ENCODE data around the gene ARF3. TPM values are rescaled to one million over a fixed set of nuclear protein-coding genes. Genes with fewer than 3 reads are reported as not detected.

The ARF3 gene
- total RNA-seq, 1 experiment from 2014 or later = 256 TPM

DNA sequence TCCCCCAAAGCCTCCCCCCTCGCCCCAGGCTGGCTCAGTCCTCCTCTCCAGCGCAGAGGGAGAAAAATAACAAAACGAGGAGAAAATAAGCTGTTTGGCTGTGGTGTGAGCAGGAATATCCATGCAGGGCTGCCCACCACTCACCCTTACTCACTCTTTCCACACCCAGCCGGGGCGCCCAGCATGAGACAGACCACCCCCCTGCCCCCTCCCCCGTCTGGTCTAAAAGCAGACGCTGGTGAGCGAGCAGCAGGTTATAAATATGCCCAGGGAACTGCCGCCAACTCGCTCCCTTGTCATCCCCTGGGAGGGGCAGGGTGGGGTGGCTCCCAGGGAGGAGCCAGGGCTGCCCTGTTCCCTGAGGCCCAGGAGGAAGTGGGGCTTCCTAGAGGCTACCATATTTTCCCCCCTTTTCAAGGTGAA is 28.2 kb upstream of the ARF3 start:
- Mint-ChIP-seq H3K4me3 (no peak overlapping the region), H3K36me3 (no peaks in the 10 kb centered on the region), H3K4me1 (peaks cover 12% of the 10 kb centered on the region), H3K27me3 (ENCODE audit: low read depth) (peaks cover 97% of the 10 kb centered on the region), H3K27ac (no peak overlapping the region), H3K9me3 (no peaks in the 10 kb centered on the region)
- TF ChIP-seq TEAD1 (CRISPR knock-in tag; IDR thresholded peaks at IDR 0.05) (no peak), ZNF671 (CRISPR knock-in tag; IDR thresholded peaks at IDR 0.05) (no peak), TCF7 (CRISPR knock-in tag; IDR thresholded peaks at IDR 0.05; ENCODE audit: low read depth) (no peak)
- TF ChIP-seq, protein P1, sequence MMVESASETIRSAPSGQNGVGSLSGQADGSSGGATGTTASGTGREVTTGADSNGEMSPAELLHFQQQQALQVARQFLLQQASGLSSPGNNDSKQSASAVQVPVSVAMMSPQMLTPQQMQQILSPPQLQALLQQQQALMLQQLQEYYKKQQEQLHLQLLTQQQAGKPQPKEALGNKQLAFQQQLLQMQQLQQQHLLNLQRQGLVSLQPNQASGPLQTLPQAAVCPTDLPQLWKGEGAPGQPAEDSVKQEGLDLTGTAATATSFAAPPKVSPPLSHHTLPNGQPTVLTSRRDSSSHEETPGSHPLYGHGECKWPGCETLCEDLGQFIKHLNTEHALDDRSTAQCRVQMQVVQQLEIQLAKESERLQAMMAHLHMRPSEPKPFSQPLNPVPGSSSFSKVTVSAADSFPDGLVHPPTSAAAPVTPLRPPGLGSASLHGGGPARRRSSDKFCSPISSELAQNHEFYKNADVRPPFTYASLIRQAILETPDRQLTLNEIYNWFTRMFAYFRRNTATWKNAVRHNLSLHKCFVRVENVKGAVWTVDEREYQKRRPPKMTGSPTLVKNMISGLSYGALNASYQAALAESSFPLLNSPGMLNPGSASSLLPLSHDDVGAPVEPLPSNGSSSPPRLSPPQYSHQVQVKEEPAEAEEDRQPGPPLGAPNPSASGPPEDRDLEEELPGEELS (CRISPR knock-in tag; IDR thresholded peaks at IDR 0.05) = no peak
- POLR2A ChIA-PET = no interaction called here
- ATAC-seq = no peak
- DNase-seq (ENCODE audit: low spot score) = no peak
- CTCF ChIA-PET = interaction anchor here (0.8 to 10.3 kb wide), 3 partner anchors 9 to 132 kb away, joined by 3 to 164 read pairs (median 4); partner anchors contain the start of gene WNT10B

DNA sequence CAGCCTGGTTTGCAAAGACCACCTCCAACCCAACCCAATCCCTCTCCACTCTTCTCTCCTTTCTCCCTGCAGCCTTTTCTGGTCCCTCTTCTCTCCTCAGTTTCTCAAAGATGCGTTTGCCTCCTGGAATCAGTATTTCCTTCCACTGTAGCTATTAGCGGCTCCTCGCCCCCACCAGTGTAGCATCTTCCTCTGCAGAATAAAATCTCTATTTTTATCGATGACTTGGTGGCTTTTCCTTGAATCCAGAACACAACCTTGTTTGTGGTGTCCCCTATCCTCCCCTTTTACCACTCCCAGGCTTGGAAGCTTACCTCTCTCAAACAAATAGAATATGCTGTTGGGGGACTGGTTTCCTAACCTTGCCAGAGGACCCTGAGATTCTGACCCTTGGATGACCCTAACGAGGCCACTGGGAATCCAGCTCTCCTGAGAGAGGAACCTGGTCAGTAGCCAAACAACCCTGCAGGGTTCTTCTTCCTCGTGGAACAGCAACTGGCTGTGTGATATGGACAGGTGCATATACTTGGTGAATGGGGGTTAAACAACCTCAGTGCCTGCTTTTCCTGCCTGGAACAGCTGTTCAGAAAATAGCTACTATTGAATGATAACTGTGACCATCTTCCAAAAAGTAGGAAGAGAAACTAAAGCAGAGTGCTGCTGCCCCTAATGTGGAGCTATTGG is 25.3 kb upstream of the ARF3 start:
- Mint-ChIP-seq H3K27me3 (ENCODE audit: low read depth) (peaks cover 98% of the 10 kb centered on the region), H3K36me3 (no peaks in the 10 kb centered on the region), H3K4me3 (peak overlapping the region; percentile 68), H3K27ac (no peak overlapping the region), H3K9me3 (no peaks in the 10 kb centered on the region), H3K4me1 (peaks cover 31% of the 10 kb centered on the region)
- no peak for TF ChIP-seq ETV6 (CRISPR knock-in tag; IDR thresholded peaks at IDR 0.05)
- TF ChIP-seq, protein P2, sequence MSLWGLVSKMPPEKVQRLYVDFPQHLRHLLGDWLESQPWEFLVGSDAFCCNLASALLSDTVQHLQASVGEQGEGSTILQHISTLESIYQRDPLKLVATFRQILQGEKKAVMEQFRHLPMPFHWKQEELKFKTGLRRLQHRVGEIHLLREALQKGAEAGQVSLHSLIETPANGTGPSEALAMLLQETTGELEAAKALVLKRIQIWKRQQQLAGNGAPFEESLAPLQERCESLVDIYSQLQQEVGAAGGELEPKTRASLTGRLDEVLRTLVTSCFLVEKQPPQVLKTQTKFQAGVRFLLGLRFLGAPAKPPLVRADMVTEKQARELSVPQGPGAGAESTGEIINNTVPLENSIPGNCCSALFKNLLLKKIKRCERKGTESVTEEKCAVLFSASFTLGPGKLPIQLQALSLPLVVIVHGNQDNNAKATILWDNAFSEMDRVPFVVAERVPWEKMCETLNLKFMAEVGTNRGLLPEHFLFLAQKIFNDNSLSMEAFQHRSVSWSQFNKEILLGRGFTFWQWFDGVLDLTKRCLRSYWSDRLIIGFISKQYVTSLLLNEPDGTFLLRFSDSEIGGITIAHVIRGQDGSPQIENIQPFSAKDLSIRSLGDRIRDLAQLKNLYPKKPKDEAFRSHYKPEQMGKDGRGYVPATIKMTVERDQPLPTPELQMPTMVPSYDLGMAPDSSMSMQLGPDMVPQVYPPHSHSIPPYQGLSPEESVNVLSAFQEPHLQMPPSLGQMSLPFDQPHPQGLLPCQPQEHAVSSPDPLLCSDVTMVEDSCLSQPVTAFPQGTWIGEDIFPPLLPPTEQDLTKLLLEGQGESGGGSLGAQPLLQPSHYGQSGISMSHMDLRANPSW (CRISPR knock-in tag; conservative IDR thresholded peaks at IDR 0.05; ENCODE audit: low read depth) = no peak
- no peak for TF ChIP-seq NFE2L1 (CRISPR knock-in tag; IDR thresholded peaks at IDR 0.05)
- TF ChIP-seq ELF4 (CRISPR knock-in tag; IDR thresholded peaks at IDR 0.05; ENCODE audit: low read depth) = no peak
- TF ChIP-seq OVOL2 (CRISPR knock-in tag; IDR thresholded peaks at IDR 0.05; ENCODE audit: borderline replicate concordance) = no peak
- no peak for TF ChIP-seq JUN (CRISPR knock-in tag; IDR thresholded peaks at IDR 0.05)
- TF ChIP-seq, protein P3, sequence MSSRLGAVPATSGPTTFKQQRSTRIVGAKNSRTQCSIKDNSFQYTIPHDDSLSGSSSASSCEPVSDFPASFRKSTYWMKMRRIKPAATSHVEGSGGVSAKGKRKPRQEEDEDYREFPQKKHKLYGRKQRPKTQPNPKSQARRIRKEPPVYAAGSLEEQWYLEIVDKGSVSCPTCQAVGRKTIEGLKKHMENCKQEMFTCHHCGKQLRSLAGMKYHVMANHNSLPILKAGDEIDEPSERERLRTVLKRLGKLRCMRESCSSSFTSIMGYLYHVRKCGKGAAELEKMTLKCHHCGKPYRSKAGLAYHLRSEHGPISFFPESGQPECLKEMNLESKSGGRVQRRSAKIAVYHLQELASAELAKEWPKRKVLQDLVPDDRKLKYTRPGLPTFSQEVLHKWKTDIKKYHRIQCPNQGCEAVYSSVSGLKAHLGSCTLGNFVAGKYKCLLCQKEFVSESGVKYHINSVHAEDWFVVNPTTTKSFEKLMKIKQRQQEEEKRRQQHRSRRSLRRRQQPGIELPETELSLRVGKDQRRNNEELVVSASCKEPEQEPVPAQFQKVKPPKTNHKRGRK (CRISPR knock-in tag; IDR thresholded peaks at IDR 0.05; ENCODE audit: borderline replicate concordance) = no peak
- no peak for TF ChIP-seq E2F4 (CRISPR knock-in tag; IDR thresholded peaks at IDR 0.05; ENCODE audit: borderline replicate concordance, low read depth)
- TF ChIP-seq ZNF219 (CRISPR knock-in tag; IDR thresholded peaks at IDR 0.05; ENCODE audit: borderline replicate concordance) = no peak
- TF ChIP-seq, protein P4, sequence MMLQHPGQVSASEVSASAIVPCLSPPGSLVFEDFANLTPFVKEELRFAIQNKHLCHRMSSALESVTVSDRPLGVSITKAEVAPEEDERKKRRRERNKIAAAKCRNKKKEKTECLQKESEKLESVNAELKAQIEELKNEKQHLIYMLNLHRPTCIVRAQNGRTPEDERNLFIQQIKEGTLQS (CRISPR knock-in tag; conservative IDR thresholded peaks at IDR 0.05) = no peak
- ChIA-PET POLR2A (no interaction called here), CTCF (interaction anchor here (0.5 to 10.3 kb wide), 5 partner anchors 13 to 233 kb away, joined by 3 to 237 read pairs (median 10); partner anchors contain the start of genes ARF3, DDN and WNT10B)
- no peak for ATAC-seq
- no peak for DNase-seq (ENCODE audit: low spot score)

All from WTC11 (cell line).